Transverse colon (tissue), 4 donors: ENCODE results near the gene DDX10. TPM values are rescaled to one million over a fixed set of nuclear protein-coding genes. Genes with fewer than 3 reads are reported as not detected.

Experiments used
- DNase-seq: peaks from one replicate; pipeline ENCODE4 v3.0.0-alpha.2; 2019
- H3K27ac ChIP-seq, 4 donors: fragments of 200-600 bp; sonication (generic); 2 replicates each; pipeline ENCODE4 v1.5.1; 2016 to 2018; ENCODE audit warnings: inconsistent platforms in 4 of 4
- H3K27me3 ChIP-seq: fragments of 200-600 bp; sonication (generic); 2 replicates; pipeline ENCODE4 v1.5.1; 2017; ENCODE audit warnings: inconsistent platforms
- H3K36me3 ChIP-seq, 4 donors: fragments of 200-600 bp; sonication (generic); 2 replicates each; pipeline ENCODE4 v1.5.1; 2017 to 2019; ENCODE audit warnings: inconsistent platforms in 4 of 4
- H3K4me1 ChIP-seq, 4 donors: fragments of 200-600 bp; sonication (generic); 2 replicates each; pipeline ENCODE4 v1.5.1; 2017 to 2020; ENCODE audit warnings: inconsistent platforms in 4 of 4
- H3K4me3 ChIP-seq, 4 donors: fragments of 200-600 bp; sonication (generic); 1 replicate in 1 of 4; 2 replicates in 3 of 4; pipeline versions ENCODE4 v1.5.1 to v1.6.1; 2017 to 2019; ENCODE audit warnings: inconsistent platforms in 4 of 4
- H3K9me3 ChIP-seq, 2 donors: fragments of 200-600 bp; sonication (generic); 2 replicates each; pipeline ENCODE4 v1.5.1; 2017 to 2019; ENCODE audit warnings: inconsistent platforms in 2 of 2
- CTCF ChIP-seq, 5 experiments: fragments of 200-600 bp in 3 of 5; fragments of 450-650 bp in 2 of 5; sonication (generic) in 3 of 5; IDR thresholded peaks; 1 replicate in 2 of 5; 2 replicates in 3 of 5; pipeline ENCODE4 v1.5.1; 2016 to 2017; ENCODE audit warnings: antibody characterized with exemption in 5 of 5, inconsistent platforms in 3 of 5, mild to moderate bottlenecking in 2 of 5, moderate library complexity in 1 of 5
- EP300 ChIP-seq: sonication (generic); formaldehyde crosslinking; IDR thresholded peaks from one replicate; pipeline ENCODE4 v1.6.1; 2017; ENCODE audit warnings: antibody characterized with exemption, low read depth
- POLR2A ChIP-seq: fragments of 450-650 bp; IDR thresholded peaks from one replicate; pipeline ENCODE4 v1.6.1; 2016; ENCODE audit warnings: antibody characterized with exemption, mild to moderate bottlenecking, moderate library complexity
- POLR2AphosphoS5 ChIP-seq, 3 donors: sonication (generic); formaldehyde crosslinking; IDR thresholded peaks; one replicate each; pipeline ENCODE4 v1.6.1; 2016; ENCODE audit warnings: antibody characterized with exemption in 3 of 3
- WGBS, 2 donors: methylation state at CpG; one replicate each; pipeline ENCODE4 v1.1.5; 2018; ENCODE audit warnings: low coverage in 1 of 2; 5-methylcytosine and 5-hydroxymethylcytosine counted together
- in situ Hi-C, 4 donors: fragments of 200-750 bp; cut with MboI; loops; one replicate each; pipeline versions ENCODE4 v1.15.0 to v1.15.1; 2017; ENCODE audit warnings: low sequenced_read_pairs in 3 of 4, low pct_ligation_motif_present in 1 of 4, low pct_unique_long_range_greater_than_20kb in 1 of 4
- intact Hi-C: fragments of 100-400 bp; cut with DNase I; formaldehyde crosslinking; loops from one replicate; pipeline ENCODE4 v1.15.1; 2023; ENCODE audit warnings: low total_unique reads
- total RNA-seq, 4 donors: library from RNA; depleted of rRNA; stranded (reverse); fragments of >200 nt; gene quantifications; one replicate each; pipeline ENCODE4 v1.1.0, GENCODE V29; 2016

Gene DDX10
- total RNA-seq, 4 donors from 2014 or later: 7.6 to 38.2 (median 12.6) TPM

DNA sequence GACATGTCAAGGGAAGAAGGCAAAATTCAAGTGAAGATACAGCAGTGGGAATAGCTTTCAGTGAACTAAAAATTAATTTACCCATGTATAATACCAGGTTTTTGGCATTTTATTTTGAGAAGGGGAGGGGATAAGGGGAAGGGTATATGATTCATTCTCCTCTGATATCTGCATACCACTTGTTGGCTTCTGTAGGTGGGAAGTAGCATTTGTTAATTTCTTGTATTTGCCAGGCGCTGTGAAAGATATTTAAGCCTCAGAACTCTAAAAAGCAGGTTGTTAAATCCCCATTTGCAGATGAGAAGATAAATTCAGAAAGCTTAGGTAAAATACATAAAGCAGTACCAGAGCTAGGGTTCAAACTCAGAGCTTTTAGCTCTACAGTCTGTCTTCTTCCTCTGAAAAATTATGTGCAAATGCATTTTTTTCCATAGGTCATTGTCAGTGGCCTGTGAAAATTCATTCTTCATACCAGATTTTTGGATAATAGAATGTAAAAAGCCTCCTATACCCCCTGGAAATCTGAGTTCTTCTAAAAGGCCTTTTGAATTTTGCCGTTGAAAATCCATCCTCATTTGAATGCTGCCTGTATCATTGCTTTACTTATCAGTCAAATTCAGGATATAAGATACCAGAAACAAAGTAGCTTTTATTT is 221.3 kb downstream of the DDX10 start:
- Histone ChIP-seq H3K27ac (no peak overlapping the region), H3K4me1 (no peaks in the 10 kb centered on the region), H3K9me3 (no peaks in the 10 kb centered on the region), H3K36me3 (no peaks in the 10 kb centered on the region), H3K27me3 (no peaks in the 10 kb centered on the region), H3K4me3 (no peak overlapping the region)
- no peak for DNase-seq
- in situ Hi-C loops (no loop called here), intact Hi-C loops (no loop called here)
- TF ChIP-seq POLR2A (no peak), EP300 (no peak), CTCF (IDR thresholded peaks at IDR 0.05) (no peak), POLR2AphosphoS5 (IDR thresholded peaks at IDR 0.05) (no peak)
- 89 to 99% methylated on average over 1 to 2 of the region's 2 CpGs for WGBS, 2 donors

- WGBS, 2 donors: 90 to 94% methylated on average over 2 of the region's 2 CpGs
- no peak overlapping the region for H3K27ac ChIP-seq
- no peaks in the 10 kb centered on the region for H3K9me3 ChIP-seq
- no peaks in the 10 kb centered on the region for H3K27me3 ChIP-seq
- DNase-seq: no peak
- TF ChIP-seq EP300 (no peak), POLR2AphosphoS5 (IDR thresholded peaks at IDR 0.05) (no peak), CTCF (IDR thresholded peaks at IDR 0.05) (no peak), POLR2A (no peak)
- H3K4me3 ChIP-seq: no peak overlapping the region
- H3K4me1 ChIP-seq: no peaks in the 10 kb centered on the region
- no peaks in the 10 kb centered on the region for H3K36me3 ChIP-seq
- in situ Hi-C loops (no loop called here), intact Hi-C loops (no loop called here)
Observed at GRCh38 chr11:108886660-108887009, 221.8 kb downstream of the DDX10 start.

DNA sequence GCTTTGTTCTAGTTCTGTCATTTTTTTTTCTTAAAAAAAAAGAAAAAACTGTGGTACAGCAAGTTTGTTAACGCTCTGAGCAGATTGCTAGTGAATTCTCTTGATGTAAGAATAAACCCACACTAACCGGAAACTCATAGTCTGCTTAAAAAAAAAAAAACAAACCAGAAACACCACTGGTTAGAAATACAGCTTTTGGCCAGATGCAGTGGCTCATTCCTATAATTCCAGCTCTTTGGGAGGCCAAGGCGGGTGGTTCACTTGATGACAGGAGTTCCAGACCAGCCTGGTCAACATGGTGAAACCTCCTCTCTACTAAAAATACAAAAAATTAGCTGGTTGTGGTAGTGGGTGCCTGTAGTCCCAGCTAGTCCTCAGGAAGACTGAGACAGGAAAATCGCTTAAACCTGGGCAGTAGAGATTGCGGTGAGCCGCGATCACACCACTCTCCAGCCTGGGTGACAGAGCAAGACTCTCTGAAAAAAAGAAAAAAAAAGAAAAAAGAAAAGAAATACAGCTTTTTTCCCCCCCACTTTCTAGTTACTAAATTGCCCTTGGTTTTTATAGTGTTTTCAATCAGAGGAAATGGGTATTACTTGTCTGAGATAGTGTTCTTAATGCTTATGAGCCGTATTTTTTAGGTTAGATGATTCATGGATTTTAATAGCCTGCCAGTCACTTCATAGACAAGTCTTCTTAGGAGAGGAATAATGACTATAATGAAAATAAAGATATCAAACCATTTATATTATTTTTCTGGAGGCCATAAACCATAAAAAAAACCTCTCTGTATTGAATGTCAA is 222.8 kb downstream of the DDX10 start:
- Histone ChIP-seq H3K27me3 (no peaks in the 10 kb centered on the region), H3K4me1 (no peaks in the 10 kb centered on the region), H3K4me3 (no peak overlapping the region), H3K27ac (no peak overlapping the region), H3K36me3 (no peaks in the 10 kb centered on the region), H3K9me3 (no peaks in the 10 kb centered on the region)
- DNase-seq: no peak
- TF ChIP-seq POLR2A: no peak
- TF ChIP-seq CTCF (IDR thresholded peaks at IDR 0.05): no peak
- TF ChIP-seq EP300: no peak
- intact Hi-C loops: no loop called here
- in situ Hi-C loops: no loop called here
- WGBS, 2 donors: 91 to 98% methylated on average over 8 of the region's 8 CpGs

DNA sequence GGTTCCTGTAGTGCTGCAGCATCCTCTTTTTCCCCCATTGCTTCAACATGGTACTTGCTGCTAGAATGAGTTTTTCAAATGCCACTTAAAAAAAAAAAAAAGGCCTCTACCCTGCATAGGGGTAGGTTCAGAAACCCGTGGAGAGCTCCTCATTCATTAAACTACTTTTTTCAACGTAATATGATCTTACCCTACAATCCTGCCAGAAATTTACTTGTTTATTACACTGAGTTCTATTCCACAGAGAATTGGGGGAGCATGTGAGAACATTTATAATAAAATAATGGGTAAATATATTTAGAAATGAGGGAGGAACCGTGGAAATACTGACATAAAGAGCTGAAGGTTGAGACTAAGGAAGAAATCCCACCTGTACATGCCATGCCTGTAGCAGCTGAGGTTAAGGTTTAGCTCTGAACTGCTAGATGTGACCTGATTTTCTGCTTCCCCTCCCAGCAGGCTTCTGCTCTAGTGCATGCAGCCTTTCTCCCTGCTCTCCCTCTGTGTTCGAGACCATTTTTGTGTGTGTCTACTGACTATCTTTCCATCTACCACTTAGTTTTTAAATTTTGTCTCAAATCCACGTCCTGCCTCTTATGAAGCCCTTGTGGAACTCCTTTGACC is 225.7 kb downstream of the DDX10 start:
- intact Hi-C loops: no loop called here
- Histone ChIP-seq H3K27me3 (no peaks in the 10 kb centered on the region), H3K27ac (no peak overlapping the region), H3K4me3 (no peak overlapping the region), H3K36me3 (no peaks in the 10 kb centered on the region), H3K4me1 (no peaks in the 10 kb centered on the region), H3K9me3 (no peaks in the 10 kb centered on the region)
- no peak for DNase-seq
- 86% methylated on average over 5 of the region's 5 CpGs for WGBS, 2 donors
- no peak for TF ChIP-seq POLR2A
- TF ChIP-seq CTCF (IDR thresholded peaks at IDR 0.05): no peak
- no peak for TF ChIP-seq EP300
- TF ChIP-seq POLR2AphosphoS5 (IDR thresholded peaks at IDR 0.05): no peak
- in situ Hi-C loops: no loop called here
